Activated effector memory CD4-positive, alpha-beta T cell treated with Interleukin-2 at 50 U/mL for 16 hours (primary cell): ENCODE data around the gene JAKMIP1.
A peak's percentile ranks its signal among the peaks of the same experiment; 100 is the strongest.

Experiments used
- DNase-seq: peaks from one replicate; pipeline ENCODE4 v3.0.0-alpha.2; 2020

JAKMIP1 gene

GRCh38 chr4:6177587-6178197, 22.7 kb downstream of the JAKMIP1 start:
- peak; percentile 57 for DNase-seq

GRCh38 chr4:6175426-6175825, 24.9 kb downstream of the JAKMIP1 start:
- no peak for DNase-seq

GRCh38 chr4:6172927-6173200, 27.5 kb downstream of the JAKMIP1 start:
- DNase-seq: no peak

GRCh38 chr4:6172093-6172926, 28.0 kb downstream of the JAKMIP1 start:
- DNase-seq: peak; percentile 46

GRCh38 chr4:6169239-6169638, 31.1 kb downstream of the JAKMIP1 start:
- DNase-seq: no peak

- DNase-seq: no peak
Observed at GRCh38 chr4:6165766-6166165, 34.6 kb downstream of the JAKMIP1 start.

GRCh38 chr4:6162885-6163284, 37.5 kb downstream of the JAKMIP1 start:
- no peak for DNase-seq

GRCh38 chr4:6161921-6162464, 38.4 kb downstream of the JAKMIP1 start:
- DNase-seq: no peak

- no peak for DNase-seq
Observed at GRCh38 chr4:6160536-6160935, 39.8 kb downstream of the JAKMIP1 start.

- no peak for DNase-seq
Observed at GRCh38 chr4:6157926-6158325, 42.4 kb downstream of the JAKMIP1 start.

- DNase-seq: no peak
Observed at GRCh38 chr4:6155996-6156750, 44.2 kb downstream of the JAKMIP1 start.

GRCh38 chr4:6154875-6155274, 45.5 kb downstream of the JAKMIP1 start:
- no peak for DNase-seq

- DNase-seq: no peak
Observed at GRCh38 chr4:6153874-6154273, 46.5 kb downstream of the JAKMIP1 start.

- peak; percentile 33 for DNase-seq
Observed at GRCh38 chr4:6152869-6153705, 47.3 kb downstream of the JAKMIP1 start.

GRCh38 chr4:6150046-6150735, 50.2 kb downstream of the JAKMIP1 start:
- DNase-seq: no peak

- DNase-seq: no peak
Observed at GRCh38 chr4:6148506-6149205, 51.7 kb downstream of the JAKMIP1 start.

- DNase-seq: no peak
Observed at GRCh38 chr4:6147441-6147840, 52.9 kb downstream of the JAKMIP1 start.

- no peak for DNase-seq
Observed at GRCh38 chr4:6143603-6144181, 56.7 kb downstream of the JAKMIP1 start.

- no peak for DNase-seq
Observed at GRCh38 chr4:6142935-6143602, 57.3 kb downstream of the JAKMIP1 start.

GRCh38 chr4:6142511-6142910, 57.8 kb downstream of the JAKMIP1 start:
- no peak for DNase-seq

GRCh38 chr4:6141554-6141953, 58.8 kb downstream of the JAKMIP1 start:
- no peak for DNase-seq
